GM13976 (cell line): ENCODE data around the gene DCDC1.

ENCODE experiments used
- DNase-seq: peaks from one replicate; pipeline ENCODE4 v3.0.0; 2012; ENCODE audit warnings: low spot score
- in situ Hi-C: fragments of 300-500 bp; cut with MboI; formaldehyde crosslinking; loops from one replicate; pipeline ENCODE4 v1.12.0; 2022; ENCODE audit warnings: low sequenced_read_pairs, mixed read lengths, inconsistent platforms; ENCODE audit not compliant: unreplicated experiment
- TF ChIP-seq, protein P1 (sequence below): IDR thresholded peaks from 2 replicates; pipeline ENCODE4 v1.5.1; 2012; ENCODE audit warnings: borderline replicate concordance, mild to moderate bottlenecking; ENCODE audit not compliant: insufficient read depth; ENCODE audit errors: extremely low read depth, missing control alignments, control extremely low read depth

DCDC1 gene

DNA sequence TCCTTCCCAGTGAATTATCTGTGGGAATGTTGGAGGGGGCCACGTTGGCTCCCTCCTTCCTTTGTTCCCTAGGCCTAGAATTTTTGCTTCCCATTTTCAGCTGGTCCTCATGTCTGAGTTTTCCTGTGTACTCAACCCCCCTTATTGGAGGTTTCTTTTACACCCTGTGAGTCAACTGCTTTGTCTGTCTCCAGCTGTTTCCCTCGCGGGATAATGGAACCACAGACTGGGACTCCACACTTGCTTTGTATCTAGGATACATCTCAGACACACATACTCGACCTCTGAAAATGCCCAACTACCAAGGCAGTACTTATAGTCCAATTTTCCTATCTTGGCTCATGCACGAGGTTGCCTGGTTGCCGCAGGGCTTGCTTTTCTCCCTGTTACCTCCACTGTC is 430.7 kb downstream of the DCDC1 start:
- no peak for DNase-seq
- TF ChIP-seq, protein P1, sequence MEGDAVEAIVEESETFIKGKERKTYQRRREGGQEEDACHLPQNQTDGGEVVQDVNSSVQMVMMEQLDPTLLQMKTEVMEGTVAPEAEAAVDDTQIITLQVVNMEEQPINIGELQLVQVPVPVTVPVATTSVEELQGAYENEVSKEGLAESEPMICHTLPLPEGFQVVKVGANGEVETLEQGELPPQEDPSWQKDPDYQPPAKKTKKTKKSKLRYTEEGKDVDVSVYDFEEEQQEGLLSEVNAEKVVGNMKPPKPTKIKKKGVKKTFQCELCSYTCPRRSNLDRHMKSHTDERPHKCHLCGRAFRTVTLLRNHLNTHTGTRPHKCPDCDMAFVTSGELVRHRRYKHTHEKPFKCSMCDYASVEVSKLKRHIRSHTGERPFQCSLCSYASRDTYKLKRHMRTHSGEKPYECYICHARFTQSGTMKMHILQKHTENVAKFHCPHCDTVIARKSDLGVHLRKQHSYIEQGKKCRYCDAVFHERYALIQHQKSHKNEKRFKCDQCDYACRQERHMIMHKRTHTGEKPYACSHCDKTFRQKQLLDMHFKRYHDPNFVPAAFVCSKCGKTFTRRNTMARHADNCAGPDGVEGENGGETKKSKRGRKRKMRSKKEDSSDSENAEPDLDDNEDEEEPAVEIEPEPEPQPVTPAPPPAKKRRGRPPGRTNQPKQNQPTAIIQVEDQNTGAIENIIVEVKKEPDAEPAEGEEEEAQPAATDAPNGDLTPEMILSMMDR, result no peak
- in situ Hi-C loops, result no loop called here

DNA sequence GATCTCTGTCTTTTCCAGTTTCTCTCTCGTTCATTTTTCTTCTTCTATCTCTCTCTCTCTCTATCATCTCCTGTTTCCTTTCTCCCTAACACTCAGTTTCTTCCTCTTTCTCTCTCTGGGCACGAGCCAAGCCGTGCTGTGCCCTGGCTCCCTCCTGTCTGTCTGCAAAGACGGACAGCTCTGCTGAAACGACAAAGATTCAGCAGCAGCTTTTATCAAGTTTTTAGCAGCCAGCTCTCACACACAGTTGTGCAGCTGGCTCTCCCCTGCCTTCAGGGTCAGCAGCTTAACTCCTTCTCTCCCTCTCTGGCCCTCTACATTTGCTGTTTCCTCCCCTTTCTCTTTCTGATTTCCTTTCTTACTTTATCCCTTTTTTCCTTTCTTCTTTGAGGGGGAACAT is 431.4 kb downstream of the DCDC1 start:
- in situ Hi-C loops, result no loop called here
- no peak for DNase-seq

DNA sequence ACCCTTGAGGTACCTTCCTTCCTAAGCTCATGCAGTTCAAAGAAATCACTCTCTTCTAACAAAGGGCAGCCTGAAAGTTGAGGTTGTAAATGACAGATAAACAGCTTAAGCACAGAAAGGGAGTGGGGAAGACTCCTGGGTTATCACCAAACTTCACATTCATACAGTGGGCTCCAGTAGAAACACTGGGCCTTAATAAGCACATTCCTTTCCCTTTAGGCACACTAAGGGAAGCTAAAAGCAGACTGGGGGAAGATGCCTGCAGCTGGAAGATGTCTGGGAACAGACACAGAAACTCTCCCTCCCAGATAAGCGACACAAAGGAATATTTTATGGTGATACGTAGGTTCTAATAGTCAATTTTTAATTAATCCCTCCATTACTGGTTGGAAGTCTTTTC is 433.0 kb downstream of the DCDC1 start:
- in situ Hi-C loops, result no loop called here
- TF ChIP-seq, protein P1, result no peak
- DNase-seq, result no peak

More for the DNA sequence above, 431.4 kb downstream of the DCDC1 start:
- TF ChIP-seq, protein P1, result no peak

DNA sequence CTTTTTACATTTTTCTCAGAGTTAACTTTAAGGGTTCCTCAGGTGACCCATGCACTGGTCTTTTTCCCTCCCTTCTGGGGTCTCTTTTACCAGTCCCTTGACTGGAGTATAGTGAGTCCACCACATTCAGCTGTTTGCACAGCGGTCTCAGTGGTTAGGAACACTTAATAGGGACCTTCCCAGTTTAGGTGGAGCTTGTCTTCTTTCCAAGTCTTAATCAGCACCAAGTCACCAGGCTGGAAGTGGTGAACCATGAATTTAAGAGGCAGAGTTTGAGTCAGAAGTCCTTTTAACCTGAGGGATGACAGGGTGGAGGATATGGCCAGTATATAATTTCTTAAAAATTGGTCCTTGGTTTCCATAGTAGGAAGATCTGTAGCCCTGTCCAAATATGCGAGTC is 433.7 kb downstream of the DCDC1 start:
- in situ Hi-C loops, result no loop called here
- DNase-seq, result no peak
- TF ChIP-seq, protein P1, result no peak

DNA sequence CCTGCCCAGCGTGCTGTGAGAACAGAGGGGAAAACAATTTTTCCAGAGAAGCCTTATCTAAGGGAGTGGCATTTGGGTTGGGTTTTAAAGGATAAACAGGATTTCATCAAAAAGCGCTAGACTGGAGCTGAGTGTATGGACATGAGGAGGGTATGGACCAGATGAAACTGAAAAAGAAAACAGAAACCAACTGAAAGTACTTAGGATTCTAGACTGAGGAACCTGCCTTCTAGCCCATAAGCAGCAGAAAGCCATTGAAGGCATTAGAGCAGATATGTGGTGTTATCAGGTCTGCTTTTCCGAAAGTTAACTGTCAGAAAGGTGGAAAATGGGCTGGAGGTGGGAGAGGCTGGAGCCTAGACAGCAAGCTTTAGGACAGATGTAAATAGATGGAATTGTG is 443.4 kb downstream of the DCDC1 start:
- in situ Hi-C loops, result no loop called here
- DNase-seq, result no peak

DNA sequence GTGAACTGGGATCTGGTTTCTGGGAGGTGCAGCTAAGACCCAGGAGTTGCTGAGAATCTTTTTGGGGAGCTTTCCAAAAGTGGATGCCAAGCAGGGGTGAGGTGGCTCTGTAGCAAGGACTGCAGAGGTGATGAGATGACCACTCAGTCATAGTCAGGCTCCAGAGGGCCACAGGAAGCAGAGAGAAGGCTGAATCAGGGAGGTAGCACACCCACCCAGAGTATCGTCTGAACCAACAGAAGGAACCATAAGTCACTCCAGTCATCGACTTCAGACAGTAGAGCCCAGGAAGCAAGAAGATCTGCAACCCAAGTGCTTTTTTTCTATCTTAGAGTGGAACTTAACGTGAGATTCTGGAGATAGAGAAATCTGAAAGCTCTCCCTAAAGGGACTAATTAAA is 447.7 kb downstream of the DCDC1 start:
- no peak for DNase-seq
- in situ Hi-C loops, result loop anchor here (25.0 kb wide), 1 partner anchor 1485 kb away; no protein-coding TSS in a partner anchor
- TF ChIP-seq, protein P1, result no peak

More for the DNA sequence above, 443.4 kb downstream of the DCDC1 start:
- TF ChIP-seq, protein P1, result no peak
